CD4-positive, alpha-beta T cell treated with Interleukin-17A for 1 hour (primary cell): Measurements from ENCODE around the gene RRP8.

Source experiments
- DNase-seq: peaks from one replicate; pipeline ENCODE4 v3.0.0-alpha.2; 2020

The RRP8 gene

DNA sequence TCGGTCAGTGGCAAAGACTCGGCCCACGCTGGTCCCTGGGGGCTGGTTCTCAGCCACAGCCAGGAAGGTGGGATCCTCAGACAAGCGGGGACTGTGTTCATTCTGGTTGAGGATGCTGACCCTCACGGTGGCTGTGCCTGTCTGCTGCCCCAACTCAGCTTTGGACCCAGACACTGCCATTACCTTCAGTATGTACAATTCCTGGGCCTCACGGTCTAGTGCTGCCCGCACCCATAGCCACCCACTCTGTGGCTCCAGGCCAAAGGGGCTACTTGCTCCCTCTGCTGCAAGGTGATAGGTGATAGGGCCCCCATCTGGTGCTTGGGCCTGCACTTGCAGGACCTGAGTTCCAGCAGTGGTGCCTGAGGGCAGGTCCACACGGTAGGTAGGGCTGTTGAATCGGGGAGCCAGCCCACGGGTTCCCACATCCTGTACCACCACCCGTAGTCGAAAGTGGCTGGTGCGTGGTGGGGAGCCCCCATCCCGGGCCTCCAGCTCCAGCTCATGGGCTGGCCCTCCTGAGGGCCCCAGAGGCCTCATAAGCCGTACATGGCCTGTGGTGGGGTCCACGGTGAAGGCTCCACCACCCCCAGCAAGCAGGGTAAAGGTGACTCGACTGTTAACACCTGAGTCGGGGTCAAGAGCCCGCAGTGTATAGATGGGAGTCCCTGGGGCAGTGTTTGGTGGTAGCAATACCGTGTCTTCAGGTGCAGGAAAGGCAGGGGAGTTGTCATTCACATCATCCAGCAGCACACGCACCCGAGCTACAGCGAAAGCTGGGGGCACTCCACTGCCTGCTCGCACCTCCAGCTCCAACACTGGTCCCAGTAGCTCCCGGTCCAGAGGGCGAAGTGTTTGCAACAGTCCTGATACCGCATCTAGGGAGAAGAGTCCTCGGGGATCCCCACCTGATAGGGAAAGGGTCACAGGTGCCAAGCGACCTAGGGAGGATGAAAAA is 29.0 kb upstream of the RRP8 start:
- no peak for DNase-seq

GRCh38 chr11:6631361-6631890 is 28.0 kb upstream of the RRP8 start:
- DNase-seq, result no peak

- DNase-seq, result no peak
These were observed 27.3 kb upstream of the RRP8 start for GRCh38 chr11:6630632-6631291.

GRCh38 chr11:6629892-6630631 is 26.6 kb upstream of the RRP8 start:
- DNase-seq, result no peak

DNA sequence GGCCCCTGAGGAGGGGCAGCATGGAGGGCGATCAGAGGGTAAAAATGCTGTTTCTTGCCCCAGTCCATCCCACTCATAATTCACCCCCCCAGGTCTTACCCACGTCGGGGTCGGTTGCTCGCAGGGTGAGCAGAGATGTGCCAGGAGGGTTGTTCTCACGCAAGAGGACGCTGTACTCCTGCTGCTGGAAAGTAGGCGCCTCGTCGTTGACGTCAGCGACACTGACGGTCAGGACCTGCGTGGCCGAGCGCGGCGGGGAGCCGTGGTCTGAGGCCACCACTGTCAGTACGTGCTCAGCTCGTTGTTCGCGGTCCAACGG is 26.1 kb upstream of the RRP8 start:
- no peak for DNase-seq

- no peak for DNase-seq
These were observed 25.1 kb upstream of the RRP8 start for GRCh38 chr11:6628526-6628925.

DNA sequence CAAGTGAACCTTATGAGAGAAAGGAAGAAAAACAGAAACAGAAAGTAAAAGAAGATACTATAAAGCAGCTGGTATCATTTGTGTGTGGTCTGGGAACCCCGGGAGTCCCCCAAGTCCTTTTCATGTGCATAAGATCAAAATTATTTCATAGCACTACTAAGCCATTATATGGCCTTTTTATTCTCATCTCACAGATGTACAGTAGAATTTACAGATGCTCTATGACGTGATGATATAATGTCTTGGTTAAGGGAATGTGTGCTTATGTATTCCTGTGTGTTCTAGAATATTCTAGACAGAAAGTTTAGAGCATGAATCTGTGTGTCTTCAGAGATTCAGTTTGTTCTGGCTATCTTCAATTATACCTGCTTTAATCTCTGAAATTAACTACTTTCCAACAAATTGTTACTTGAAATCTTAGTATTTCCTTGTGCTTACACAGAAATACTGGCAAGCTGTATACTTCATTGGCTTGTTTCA is 24.4 kb upstream of the RRP8 start:
- DNase-seq, result peak; percentile 61

DNA sequence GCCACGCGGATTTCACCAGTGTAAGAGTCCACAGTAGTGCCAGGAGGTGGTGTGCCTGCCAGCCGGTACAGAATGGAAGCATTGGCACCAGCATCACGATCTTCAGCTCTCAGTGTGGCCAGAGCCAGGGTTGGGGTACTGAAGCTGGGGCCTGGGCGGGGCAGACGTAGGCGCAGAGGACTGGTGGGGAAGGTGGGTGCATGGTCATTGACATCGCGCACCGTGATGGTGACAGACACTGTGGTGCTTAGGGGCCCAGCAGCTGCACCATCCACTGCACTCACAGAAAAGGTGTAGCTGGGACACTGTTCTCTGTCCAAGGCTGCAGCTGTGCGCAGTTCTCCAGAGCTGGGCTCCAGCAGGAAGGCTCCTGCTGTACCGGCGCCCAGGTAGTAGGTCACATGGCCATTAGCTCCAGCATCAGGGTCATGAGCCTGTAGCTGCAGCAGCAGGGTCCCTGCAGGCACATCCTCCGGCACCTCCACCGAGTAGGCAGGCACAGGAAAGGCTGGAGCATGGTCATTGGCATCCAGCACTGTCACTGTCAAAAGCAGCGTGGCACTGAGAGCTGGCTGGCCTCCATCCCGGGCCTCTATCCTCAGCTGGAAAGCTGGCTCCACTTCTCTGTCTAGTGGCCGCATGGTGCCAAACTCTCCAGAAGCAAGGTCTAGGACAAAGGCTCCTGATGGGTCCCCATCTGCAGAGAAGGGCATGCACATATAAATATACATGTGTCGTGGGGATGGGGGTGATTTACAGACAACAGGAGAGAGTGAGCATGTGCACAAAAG is 23.8 kb upstream of the RRP8 start:
- DNase-seq, result no peak

GRCh38 chr11:6625832-6626420 is 22.5 kb upstream of the RRP8 start:
- no peak for DNase-seq

DNA sequence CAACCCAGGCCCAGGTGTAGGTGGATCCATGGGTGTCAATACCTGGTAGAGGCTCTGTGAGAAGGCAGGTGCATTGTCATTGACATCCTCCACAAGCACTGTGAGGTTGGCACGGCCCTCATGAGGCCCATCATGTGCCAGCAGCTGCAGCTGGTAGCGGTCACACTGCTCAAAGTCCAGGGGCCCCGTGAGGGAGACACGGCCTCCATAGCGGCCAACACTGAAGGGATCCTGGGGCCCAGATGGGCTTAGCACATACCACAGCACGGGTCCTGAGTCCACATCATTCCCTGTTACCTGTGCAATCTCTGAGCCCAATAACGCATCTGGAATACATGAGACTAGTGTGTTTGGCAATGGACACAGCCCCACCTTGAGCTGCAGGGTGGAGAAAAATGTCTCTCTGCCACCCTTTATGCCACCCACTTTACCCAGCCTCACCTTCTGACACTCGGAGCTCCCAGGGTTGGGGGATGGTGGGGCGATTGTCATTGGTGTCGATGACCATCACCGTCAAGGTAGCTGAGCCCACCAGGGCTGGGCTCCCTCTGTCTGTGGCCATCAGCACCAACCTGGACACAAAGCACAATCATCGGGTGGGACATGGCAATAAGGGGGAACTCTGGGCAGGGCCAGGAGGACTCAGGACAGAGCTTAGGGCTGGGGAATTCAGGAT is 21.9 kb upstream of the RRP8 start:
- no peak for DNase-seq

DNA sequence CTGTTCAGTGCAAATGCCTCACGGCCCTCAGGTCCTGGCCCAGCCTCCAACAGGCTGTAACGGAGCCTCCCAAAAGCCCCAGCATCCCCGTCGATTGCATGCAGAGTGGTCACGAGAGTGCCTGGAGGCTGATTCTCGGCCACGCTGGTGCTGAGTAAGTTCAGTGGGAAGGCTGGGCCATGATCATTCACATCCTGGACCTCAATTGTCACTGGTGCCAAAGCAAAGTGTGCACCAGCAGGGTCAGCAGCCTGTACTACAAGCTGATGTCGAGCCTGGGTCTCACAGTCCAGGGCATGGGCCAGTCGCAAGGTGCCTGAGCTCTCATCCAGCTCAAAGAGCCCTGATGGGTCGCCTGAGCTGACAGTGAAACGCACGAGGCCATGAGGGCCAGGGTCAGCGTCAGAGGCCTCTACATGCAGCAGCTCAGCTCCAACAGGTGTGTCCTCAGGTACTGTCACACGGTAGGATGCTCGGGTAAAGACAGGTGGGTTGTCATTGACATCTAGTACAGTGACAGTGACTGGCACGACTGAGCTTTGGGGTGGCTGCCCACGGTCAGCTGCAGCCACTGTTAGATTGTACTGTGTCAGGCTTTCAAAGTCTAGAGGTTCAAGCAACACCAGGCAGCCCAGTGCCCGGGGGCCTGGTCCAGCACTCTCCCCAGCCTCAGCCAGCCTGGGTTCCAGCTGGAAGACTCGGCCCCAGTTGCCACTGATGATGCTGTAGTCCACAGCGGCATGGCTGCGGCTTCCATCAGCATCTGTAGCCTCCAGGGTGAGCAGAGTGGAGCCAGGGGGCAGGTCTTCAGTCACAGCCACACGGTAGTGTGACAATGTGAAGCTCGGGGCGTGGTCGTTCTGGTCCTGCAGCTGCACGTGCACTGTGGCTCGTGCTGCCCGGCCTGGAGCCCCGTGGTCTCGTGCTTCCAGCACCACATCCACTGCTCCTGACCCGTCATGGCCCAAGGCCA is 20.3 kb upstream of the RRP8 start:
- DNase-seq, result no peak

DNA sequence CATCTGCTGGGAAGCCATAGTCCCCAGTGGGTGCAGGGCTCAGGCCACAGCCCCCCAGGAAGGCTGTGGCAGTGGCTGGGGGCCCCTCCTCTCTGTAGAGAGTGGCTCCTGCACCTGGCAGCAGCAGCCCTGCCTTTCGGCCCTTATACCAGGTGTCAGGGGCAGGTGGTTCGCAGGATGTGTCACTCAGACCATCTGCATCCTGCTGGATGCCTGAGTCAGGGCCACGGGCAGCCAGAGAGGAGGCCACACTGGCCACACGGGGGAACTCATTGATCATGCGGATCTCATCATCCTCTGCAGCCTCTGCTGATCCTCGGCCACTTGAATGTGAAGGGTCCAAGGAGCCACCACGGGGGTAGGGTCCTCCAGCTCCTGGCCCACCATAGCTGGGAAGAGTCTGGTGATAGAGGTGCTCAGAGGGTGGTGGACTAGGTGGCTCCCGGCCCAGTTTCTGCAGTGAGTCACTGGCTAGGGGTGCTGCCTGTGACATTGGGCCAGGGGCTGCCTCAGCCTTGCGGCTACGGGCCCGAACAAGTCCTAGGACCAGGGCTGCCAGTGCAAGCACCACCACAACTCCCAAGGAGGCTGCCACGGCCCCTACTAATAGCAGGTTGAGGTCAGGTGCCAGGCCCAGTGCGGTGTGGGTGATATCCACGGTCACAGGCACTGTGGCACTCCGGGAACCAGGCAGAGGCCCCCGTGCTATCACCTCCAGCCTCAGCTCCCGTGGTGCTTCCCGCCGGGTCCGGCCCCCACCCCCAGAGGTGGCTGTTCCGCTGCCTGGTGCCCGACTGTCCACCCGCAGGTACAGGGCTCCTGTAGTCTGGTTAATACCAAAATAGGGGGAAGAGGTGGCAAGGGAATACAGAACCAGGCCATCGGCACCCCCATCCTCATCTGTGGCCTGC is 19.1 kb upstream of the RRP8 start:
- DNase-seq, result no peak

DNA sequence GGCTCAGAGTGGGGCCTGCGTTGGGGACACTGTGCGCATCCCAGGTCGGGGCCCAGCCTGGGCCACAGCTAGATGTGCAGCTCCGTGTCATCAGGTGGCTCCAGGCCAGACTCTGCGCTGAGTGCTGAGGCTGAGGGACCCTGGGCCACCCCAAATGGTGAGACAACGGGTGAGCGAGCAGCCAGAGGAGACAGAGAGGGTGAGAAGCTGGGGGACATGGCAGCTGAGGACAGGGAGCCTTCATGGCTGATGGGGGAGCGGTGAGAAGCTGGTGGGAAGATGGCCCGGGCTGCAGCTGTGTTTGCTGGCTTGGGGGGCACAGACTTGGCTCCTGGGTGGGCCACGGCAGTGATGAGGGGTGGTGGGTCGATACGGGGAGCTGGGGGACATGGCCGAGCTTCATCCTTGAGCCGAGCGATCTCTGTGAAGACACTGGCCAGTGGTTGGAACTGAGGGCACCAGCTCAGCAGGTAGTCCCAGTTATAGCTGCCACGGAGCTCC is 18.3 kb upstream of the RRP8 start:
- no peak for DNase-seq

GRCh38 chr11:6620636-6621035 is 17.2 kb upstream of the RRP8 start:
- DNase-seq, result no peak

DNA sequence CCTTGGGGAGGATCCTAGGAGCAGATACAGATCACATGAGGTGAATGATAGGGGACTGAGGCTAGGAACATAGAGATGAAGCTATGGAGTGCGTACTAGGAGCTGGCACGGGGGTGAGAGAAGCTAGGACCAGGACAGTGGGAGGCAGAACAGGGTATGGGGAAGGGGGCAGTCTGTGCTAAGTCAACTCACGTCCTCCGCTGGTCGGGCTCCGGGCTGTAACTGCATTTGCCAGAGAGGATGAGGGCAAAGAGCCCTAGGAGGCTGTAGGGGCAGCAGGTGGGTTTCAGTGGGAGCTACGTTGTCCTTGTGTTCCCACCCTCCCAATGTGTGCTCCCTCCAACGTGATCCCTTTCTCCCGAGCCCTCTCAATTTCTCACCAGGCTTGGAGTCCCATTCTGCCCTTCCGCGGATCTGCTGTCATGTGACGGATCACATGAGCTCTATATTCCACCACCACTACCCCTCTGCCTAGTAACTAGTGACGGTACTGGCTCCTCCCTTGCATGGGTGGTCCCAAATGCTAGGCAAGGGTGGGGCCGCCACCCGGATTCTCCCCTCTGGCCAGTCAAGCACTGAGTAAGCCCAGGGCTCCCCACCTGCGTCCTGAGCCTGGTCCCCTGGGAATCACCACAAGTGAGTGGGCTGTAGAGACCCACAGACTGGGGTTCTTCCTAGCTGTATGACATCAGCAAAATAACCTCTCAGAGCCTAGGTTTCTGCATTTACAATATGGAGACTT is 15.8 kb upstream of the RRP8 start, which contains the start of gene TPP1:
TSS of gene TPP1 (minus strand) at position 419 of the 742 bp plus-strand sequence. CDS start at position 397, 22 bp downstream.
- DNase-seq, result peak; percentile 94

GRCh38 chr11:6618117-6619003 is 14.9 kb upstream of the RRP8 start:
- peak; percentile 81 for DNase-seq

- no peak for DNase-seq
These were observed 13.9 kb upstream of the RRP8 start for GRCh38 chr11:6617315-6617781.
